Fibroblast of skin of scalp (primary cell): Measurements from ENCODE around the gene OGFOD2.

ENCODE experiments used
- DNase-seq: peaks from one replicate; pipeline ENCODE4 v3.0.0-alpha.2; 2013

Gene OGFOD2

DNA sequence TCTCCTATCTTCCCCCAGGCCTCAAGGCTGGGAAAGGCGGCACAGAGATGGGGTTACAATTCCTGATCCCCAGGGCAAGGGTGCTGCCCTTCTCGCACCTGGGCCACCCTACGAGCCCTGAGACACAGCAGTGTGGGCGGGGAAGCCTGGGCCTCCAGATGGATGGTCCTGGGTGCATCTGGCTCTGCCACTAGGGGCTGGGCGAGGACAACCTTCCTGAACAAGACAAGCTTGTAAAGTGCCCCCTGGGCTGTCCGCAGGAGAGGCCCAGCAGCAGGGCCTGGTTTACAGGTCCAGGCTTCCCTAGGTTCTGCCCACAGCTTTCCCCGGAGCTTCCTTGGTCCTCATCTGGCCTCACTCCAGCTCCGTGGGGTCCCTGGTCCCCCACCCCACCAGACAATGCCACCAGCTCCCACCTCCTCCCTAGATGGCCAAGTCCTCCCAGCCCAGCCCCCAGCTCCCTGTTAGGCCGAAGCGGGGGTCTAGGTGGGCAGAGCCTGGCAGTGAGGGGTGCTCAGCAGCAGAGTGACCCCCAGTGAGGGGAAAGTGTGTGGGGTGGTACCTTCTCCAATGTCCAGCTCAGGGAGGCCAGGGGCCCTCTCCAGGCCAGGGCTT is 14.3 kb downstream of the OGFOD2 start:
- DNase-seq, result no peak

DNA sequence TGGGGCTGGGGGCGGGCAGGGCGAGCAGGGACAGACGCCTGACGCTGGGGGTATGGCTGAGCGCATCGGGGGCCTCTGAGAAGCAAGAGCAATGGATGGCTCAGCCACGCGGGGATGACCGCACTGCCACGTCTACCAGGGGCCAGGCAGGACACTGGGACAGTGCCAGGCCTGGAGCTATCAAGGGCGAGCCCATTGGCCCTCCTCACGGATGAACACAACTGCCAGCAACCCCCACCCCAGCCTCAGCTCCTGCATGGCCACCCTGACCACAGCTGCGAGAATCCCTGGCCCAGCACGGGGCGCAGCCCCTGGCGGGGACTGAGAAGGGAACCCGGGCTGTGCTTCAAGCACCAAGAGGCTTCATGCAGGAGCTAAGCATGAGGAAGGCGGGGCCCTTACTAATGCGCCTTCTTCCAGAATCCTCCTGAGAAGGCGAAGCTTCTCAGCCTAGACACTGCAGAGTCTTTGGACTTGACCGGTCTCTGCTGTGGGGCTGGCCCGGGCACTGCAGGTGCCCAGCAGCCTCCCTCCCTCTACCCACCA is 14.9 kb downstream of the OGFOD2 start:
- no peak for DNase-seq

DNA sequence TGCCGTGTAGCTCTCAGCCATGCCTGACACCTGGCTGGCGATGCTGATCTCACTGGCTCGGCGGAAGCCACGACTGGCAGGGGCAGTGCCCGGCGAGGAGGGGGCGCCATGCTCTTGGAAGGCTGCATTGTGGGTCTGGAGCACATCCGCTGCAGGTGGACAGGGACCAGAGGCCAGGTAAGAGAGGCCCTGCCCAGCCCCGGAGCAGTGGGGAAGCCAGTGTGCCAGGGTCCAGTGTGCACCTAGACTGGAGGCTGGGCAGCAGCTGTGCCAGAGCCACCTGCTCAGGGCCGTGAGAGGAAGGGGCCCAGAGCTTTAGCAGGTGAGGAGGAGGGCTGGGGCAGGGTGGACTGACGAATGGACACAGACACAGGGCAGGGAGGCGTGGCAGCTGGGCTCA is 15.5 kb downstream of the OGFOD2 start:
- DNase-seq, result no peak

GRCh38 chr12:122990961-122991622 is 16.0 kb downstream of the OGFOD2 start:
- DNase-seq, result no peak

- no peak for DNase-seq
These were observed 16.7 kb downstream of the OGFOD2 start for GRCh38 chr12:122991623-122992275.

GRCh38 chr12:122992386-122992785 is 17.3 kb downstream of the OGFOD2 start:
- no peak for DNase-seq

DNA sequence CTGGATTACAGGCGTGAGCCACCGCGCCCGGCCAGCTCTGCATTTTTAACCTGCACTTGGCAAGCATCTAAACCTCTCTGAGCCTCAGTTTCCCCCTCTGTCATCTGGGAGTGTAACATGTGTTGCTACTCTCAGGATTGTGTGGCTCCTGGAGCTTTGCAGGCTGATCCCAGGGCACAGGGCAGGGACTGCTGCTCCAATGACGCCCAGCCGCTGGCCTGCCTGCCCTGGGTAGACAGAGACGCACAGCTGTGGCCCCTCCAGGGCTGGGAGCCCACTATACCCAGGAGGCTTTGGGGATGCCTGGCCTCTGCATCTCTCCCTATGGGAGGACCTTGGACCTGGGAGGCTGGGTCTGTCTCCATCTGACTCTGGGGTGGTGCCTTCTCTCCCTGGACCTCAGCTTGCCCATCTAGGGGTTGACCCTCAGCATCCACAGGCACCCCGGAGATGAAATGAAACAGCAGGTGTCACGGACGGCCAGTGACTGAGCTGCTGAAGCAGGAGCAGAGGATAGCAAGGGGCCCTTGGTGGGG is 19.2 kb downstream of the OGFOD2 start:
- no peak for DNase-seq

- no peak for DNase-seq
These were observed 19.9 kb downstream of the OGFOD2 start for GRCh38 chr12:122994781-122995502.

- no peak for DNase-seq
These were observed 20.6 kb downstream of the OGFOD2 start for GRCh38 chr12:122995503-122996187.

GRCh38 chr12:122996188-122996601 is 21.2 kb downstream of the OGFOD2 start:
- no peak for DNase-seq

- DNase-seq, result no peak
These were observed 21.7 kb downstream of the OGFOD2 start for GRCh38 chr12:122996621-122997342.

GRCh38 chr12:122997343-122998250 is 22.6 kb downstream of the OGFOD2 start:
- DNase-seq, result no peak

GRCh38 chr12:122998316-122998715 is 23.3 kb downstream of the OGFOD2 start:
- DNase-seq, result no peak

- no peak for DNase-seq
These were observed 24.3 kb downstream of the OGFOD2 start for GRCh38 chr12:122999196-122999946.

DNA sequence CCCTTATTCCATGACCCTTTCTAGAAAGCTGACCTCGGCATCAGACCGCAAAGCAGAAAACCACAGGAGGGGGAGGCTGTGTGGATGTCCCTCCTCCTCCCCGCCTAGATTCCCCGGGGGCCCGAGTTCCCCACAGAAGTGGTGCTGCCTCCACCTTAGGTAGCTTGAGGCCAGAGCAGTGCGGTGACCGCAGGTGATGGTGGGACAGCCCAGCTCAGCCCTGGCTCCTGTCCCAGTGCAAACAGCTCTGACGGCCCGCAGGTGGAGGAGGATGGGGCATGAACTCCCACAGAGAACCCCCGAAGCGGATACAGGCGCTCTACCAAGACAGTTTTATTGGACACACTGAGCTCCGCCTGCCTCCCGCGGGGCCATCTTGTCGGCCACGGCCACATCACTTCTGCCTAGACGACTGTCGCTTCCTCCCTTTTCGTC is 25.0 kb downstream of the OGFOD2 start:
- no peak for DNase-seq

- no peak for DNase-seq
These were observed 25.5 kb downstream of the OGFOD2 start for GRCh38 chr12:123000578-123000977.

- no peak for DNase-seq
These were observed 26.4 kb downstream of the OGFOD2 start for GRCh38 chr12:123001464-123001863.

DNA sequence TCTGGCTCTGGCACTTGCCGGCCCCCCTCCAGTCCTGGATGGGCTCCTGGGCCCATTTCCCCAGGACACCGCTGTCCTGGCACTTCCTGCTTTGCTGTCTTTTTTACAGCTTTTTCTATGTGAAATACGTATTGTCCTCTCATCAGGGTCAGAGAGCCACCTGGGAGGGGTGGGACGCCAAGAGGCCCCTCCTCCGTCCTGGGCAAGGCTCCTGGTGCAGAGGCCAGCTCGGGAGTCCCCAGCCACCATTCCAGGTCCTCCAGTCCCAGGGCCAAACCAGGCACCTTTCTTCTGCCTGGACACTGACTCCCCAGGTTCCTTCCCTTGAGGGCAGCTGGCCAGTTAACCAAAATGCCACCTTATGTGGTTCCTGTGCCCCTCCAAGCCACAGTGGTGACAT is 28.2 kb downstream of the OGFOD2 start:
- no peak for DNase-seq

DNA sequence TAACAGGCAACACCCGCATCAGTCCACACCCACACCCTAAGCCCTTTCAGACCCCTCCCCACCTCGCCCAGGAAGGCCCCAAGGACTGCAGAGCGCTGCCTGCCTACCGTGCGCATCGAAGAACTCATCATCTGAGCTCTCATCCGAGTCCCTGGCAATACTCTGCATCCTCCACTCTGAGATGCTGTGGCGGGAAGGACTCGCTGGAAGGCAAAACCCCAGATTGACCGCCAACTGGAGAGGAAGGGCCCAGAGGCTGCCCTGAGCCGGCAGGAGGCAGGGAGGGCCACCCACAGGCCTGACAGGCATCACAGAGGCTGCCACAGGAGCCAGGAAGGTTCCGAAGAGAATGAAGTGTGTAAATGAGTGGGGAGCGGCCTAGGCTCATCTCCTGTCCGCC is 29.2 kb downstream of the OGFOD2 start:
- DNase-seq, result no peak
